Suprapubic skin (tissue), 4 donors: ENCODE data around the gene BASP1. TPM values are rescaled to one million over a fixed set of nuclear protein-coding genes. Genes with fewer than 3 reads are reported as not detected.
A peak's percentile ranks its signal among the peaks of the same experiment; 100 is the strongest.
"Not testable (repeated sequence)": the region's sequence is repeated elsewhere in the genome, so short reads cannot be mapped to it uniquely, and the experiment has no call there.

ENCODE experiments used
- DNase-seq, 2 donors: peaks; one replicate each; pipeline ENCODE4 v3.0.0-alpha.2; 2019; ENCODE audit warnings: low spot score in 2 of 2
- H3K27ac ChIP-seq: fragments of 200-600 bp; sonication (generic); one replicate; pipeline ENCODE4 v1.5.1; 2019
- H3K27me3 ChIP-seq: fragments of 200-600 bp; sonication (generic); one replicate; pipeline ENCODE4 v1.5.1; 2019
- H3K36me3 ChIP-seq: fragments of 200-600 bp; sonication (generic); one replicate; pipeline ENCODE4 v1.5.1; 2019
- H3K4me1 ChIP-seq: fragments of 200-600 bp; sonication (generic); one replicate; pipeline ENCODE4 v1.5.1; 2019
- H3K4me3 ChIP-seq: fragments of 200-600 bp; sonication (generic); one replicate; pipeline ENCODE4 v1.5.1; 2019; ENCODE audit warnings: mild to moderate bottlenecking
- H3K9me3 ChIP-seq: fragments of 200-600 bp; sonication (generic); one replicate; pipeline ENCODE4 v1.5.1; 2019
- CTCF ChIP-seq, 2 donors: fragments of 200-600 bp in 1 of 2; fragments of 450-650 bp in 1 of 2; sonication (generic) in 1 of 2; IDR thresholded peaks; one replicate each; pipeline ENCODE4 v1.5.1; 2016 to 2019; ENCODE audit warnings: antibody characterized with exemption in 2 of 2, mild to moderate bottlenecking in 1 of 2, moderate library complexity in 1 of 2
- EP300 ChIP-seq: sonication (generic); formaldehyde crosslinking; IDR thresholded peaks from one replicate; pipeline ENCODE4 v1.6.1; 2017; ENCODE audit warnings: antibody characterized with exemption
- POLR2A ChIP-seq, 2 donors: fragments of 450-650 bp; IDR thresholded peaks; one replicate each; pipeline ENCODE4 v1.6.1; 2017; ENCODE audit warnings: antibody characterized with exemption in 2 of 2, mild to moderate bottlenecking in 2 of 2, moderate library complexity in 2 of 2
- POLR2AphosphoS5 ChIP-seq, 3 donors: sonication (generic); formaldehyde crosslinking; IDR thresholded peaks; one replicate each; pipeline ENCODE4 v1.6.1; 2017; ENCODE audit warnings: antibody characterized with exemption in 3 of 3
- WGBS: methylation state at CpG from one replicate; pipeline ENCODE4 v1.1.5; 2018; 5-methylcytosine and 5-hydroxymethylcytosine counted together
- total RNA-seq, 4 donors: library from RNA; depleted of rRNA; stranded (reverse); fragments of >200 nt; gene quantifications; one replicate each; pipeline ENCODE4 v1.1.0, GENCODE V29; 2016

The BASP1 gene
- total RNA-seq, 4 donors from 2014 or later = 20.7 to 31.9 (median 26.2) TPM

GRCh38 chr5:17302604-17303003 is 85.2 kb downstream of the BASP1 start:
- Histone ChIP-seq H3K27me3 (no peaks in the 10 kb centered on the region), H3K27ac (no peak overlapping the region), H3K4me3 (no peak overlapping the region), H3K36me3 (no peaks in the 10 kb centered on the region), H3K4me1 (peaks cover 16% of the 10 kb centered on the region), H3K9me3 (no peaks in the 10 kb centered on the region)
- 23% methylated on average over 4 of the region's 4 CpGs for WGBS
- DNase-seq = no peak
- TF ChIP-seq POLR2A (IDR thresholded peaks at IDR 0.05) (no peak), EP300 (no peak), POLR2AphosphoS5 (IDR thresholded peaks at IDR 0.05) (no peak), CTCF (IDR thresholded peaks at IDR 0.05) (no peak)

DNA sequence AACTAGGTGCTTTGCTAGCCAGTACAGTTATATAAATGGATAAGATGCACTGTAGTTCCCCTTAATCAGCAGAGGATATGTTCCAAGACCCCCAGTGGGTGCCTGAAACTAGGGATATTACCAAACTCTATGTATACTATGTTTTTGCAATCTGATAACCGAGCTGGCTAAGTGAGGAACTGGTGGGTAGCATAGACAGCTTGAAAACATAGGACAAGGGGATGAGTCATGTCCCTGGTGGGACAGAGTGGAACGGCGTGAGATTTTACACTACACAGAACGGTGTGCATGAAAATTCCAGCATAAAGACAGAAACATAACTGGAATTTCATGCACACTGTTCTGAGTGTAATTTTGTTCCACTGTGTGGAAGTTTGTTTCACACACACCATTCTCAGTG is 86.9 kb downstream of the BASP1 start:
- no peaks in the 10 kb centered on the region for H3K36me3 ChIP-seq
- WGBS = 59% methylated on average over 4 of the region's 4 CpGs
- no peak for DNase-seq

GRCh38 chr5:17305017-17305416 is 87.6 kb downstream of the BASP1 start:
- TF ChIP-seq POLR2AphosphoS5 (IDR thresholded peaks at IDR 0.05) = no peak
- no peak for TF ChIP-seq POLR2A (IDR thresholded peaks at IDR 0.05)
- TF ChIP-seq EP300 = no peak
- TF ChIP-seq CTCF (IDR thresholded peaks at IDR 0.05) = no peak
- Histone ChIP-seq H3K36me3 (no peaks in the 10 kb centered on the region), H3K4me1 (peaks cover 16% of the 10 kb centered on the region), H3K4me3 (no peak overlapping the region), H3K27ac (no peak overlapping the region), H3K27me3 (no peaks in the 10 kb centered on the region), H3K9me3 (no peaks in the 10 kb centered on the region)
- 71% methylated on average over 5 of the region's 5 CpGs for WGBS
- no peak for DNase-seq

More for the DNA sequence above, 86.9 kb downstream of the BASP1 start:
- Histone ChIP-seq H3K9me3 (no peaks in the 10 kb centered on the region), H3K27me3 (no peaks in the 10 kb centered on the region), H3K4me1 (peaks cover 16% of the 10 kb centered on the region), H3K4me3 (no peak overlapping the region), H3K27ac (no peak overlapping the region)
- TF ChIP-seq POLR2AphosphoS5 (IDR thresholded peaks at IDR 0.05) = no peak
- no peak for TF ChIP-seq EP300
- TF ChIP-seq POLR2A (IDR thresholded peaks at IDR 0.05) = no peak
- TF ChIP-seq CTCF (IDR thresholded peaks at IDR 0.05) = no peak

- Histone ChIP-seq H3K27me3 (no peaks in the 10 kb centered on the region), H3K4me3 (no peak overlapping the region), H3K4me1 (peaks cover 16% of the 10 kb centered on the region), H3K27ac (peak overlapping the region; percentile 45), H3K9me3 (no peaks in the 10 kb centered on the region), H3K36me3 (no peaks in the 10 kb centered on the region)
- 54% methylated on average over 13 of the region's 14 CpGs for WGBS
- TF ChIP-seq CTCF (IDR thresholded peaks at IDR 0.05) (no peak), POLR2AphosphoS5 (IDR thresholded peaks at IDR 0.05) (no peak)
- DNase-seq = no peak
These were observed 88.7 kb downstream of the BASP1 start for GRCh38 chr5:17305964-17306725.

- no peaks in the 10 kb centered on the region for H3K27me3 ChIP-seq
- no peaks in the 10 kb centered on the region for H3K9me3 ChIP-seq
- no peak overlapping the region for H3K27ac ChIP-seq
- 92% methylated on average over 14 of the region's 14 CpGs for WGBS
- no peak overlapping the region for H3K4me3 ChIP-seq
- no peak for TF ChIP-seq EP300
- no peak for TF ChIP-seq CTCF (IDR thresholded peaks at IDR 0.05)
- TF ChIP-seq POLR2A (IDR thresholded peaks at IDR 0.05) = no peak
- H3K4me1 ChIP-seq = peaks cover 16% of the 10 kb centered on the region
- DNase-seq = no peak
- no peaks in the 10 kb centered on the region for H3K36me3 ChIP-seq
These were observed 89.3 kb downstream of the BASP1 start for GRCh38 chr5:17306726-17307091.

- H3K36me3 ChIP-seq, H3K4me3 ChIP-seq, H3K9me3 ChIP-seq, H3K27ac ChIP-seq, H3K27me3 ChIP-seq, DNase-seq: not testable (repeated sequence)
- WGBS = 92% methylated on average over 4 of the region's 4 CpGs
- H3K4me1 ChIP-seq = peaks cover 10% of the 10 kb centered on the region
These were observed 90.0 kb downstream of the BASP1 start for GRCh38 chr5:17307440-17307839.
